Stimulated activated naive CD8-positive, alpha-beta T cell treated with anti-CD3 and anti-CD28 coated beads, Interleukin-15, Interleukin-2, amounts not matched to agents 100 ng/mL and 50 ng/mL, for 24 hours (primary cell): ENCODE results near the gene POLR2I.

Experiments used
- H3K27ac Mint-ChIP-seq: one replicate; pipeline ENCODE4 v1.8.0; 2021; ENCODE audit warnings: mild to moderate bottlenecking, mixed read lengths
- H3K27me3 Mint-ChIP-seq: one replicate; pipeline ENCODE4 v1.8.0; 2021; ENCODE audit warnings: mixed read lengths
- H3K36me3 Mint-ChIP-seq: one replicate; pipeline ENCODE4 v1.8.0; 2021; ENCODE audit warnings: low read depth, mixed read lengths
- H3K4me1 Mint-ChIP-seq: one replicate; pipeline ENCODE4 v1.8.0; 2021; ENCODE audit warnings: low read depth, mixed read lengths
- H3K4me3 Mint-ChIP-seq: one replicate; pipeline ENCODE4 v1.8.0; 2021; ENCODE audit warnings: mild to moderate bottlenecking, mixed read lengths
- H3K9me3 Mint-ChIP-seq: one replicate; pipeline ENCODE4 v1.8.0; 2021; ENCODE audit warnings: mixed read lengths

Gene POLR2I

GRCh38 chr19:36113894-36114720 is 568 bp downstream of the POLR2I start:
- peaks cover 35% of the 10 kb centered on the region for H3K36me3 Mint-ChIP-seq
- H3K4me3 Mint-ChIP-seq: peak overlapping the region; percentile 98
- H3K9me3 Mint-ChIP-seq: no peaks in the 10 kb centered on the region
- peaks cover 35% of the 10 kb centered on the region for H3K4me1 Mint-ChIP-seq
- H3K27ac Mint-ChIP-seq: peak overlapping the region; percentile 95
- no peaks in the 10 kb centered on the region for H3K27me3 Mint-ChIP-seq

GRCh38 chr19:36113425-36113824 is 1.2 kb downstream of the POLR2I start:
- Mint-ChIP-seq H3K36me3 (peaks cover 38% of the 10 kb centered on the region), H3K4me3 (peak overlapping the region; percentile 98), H3K27me3 (no peaks in the 10 kb centered on the region), H3K27ac (no peak overlapping the region), H3K9me3 (no peaks in the 10 kb centered on the region), H3K4me1 (peaks cover 35% of the 10 kb centered on the region)

- Mint-ChIP-seq H3K36me3 (peaks cover 33% of the 10 kb centered on the region), H3K4me3 (peak overlapping the region; percentile 98), H3K4me1 (peaks cover 35% of the 10 kb centered on the region), H3K27ac (no peak overlapping the region), H3K27me3 (no peaks in the 10 kb centered on the region), H3K9me3 (no peaks in the 10 kb centered on the region)
These were observed 2.0 kb downstream of the POLR2I start for GRCh38 chr19:36112678-36113077.

- H3K27ac Mint-ChIP-seq: no peak overlapping the region
- peaks cover 32% of the 10 kb centered on the region for H3K36me3 Mint-ChIP-seq
- no peak overlapping the region for H3K4me3 Mint-ChIP-seq
- H3K4me1 Mint-ChIP-seq: peaks cover 27% of the 10 kb centered on the region
- no peaks in the 10 kb centered on the region for H3K27me3 Mint-ChIP-seq
- no peaks in the 10 kb centered on the region for H3K9me3 Mint-ChIP-seq
These were observed 3.5 kb downstream of the POLR2I start for GRCh38 chr19:36111200-36111539.

GRCh38 chr19:36110487-36111199 is 4.0 kb downstream of the POLR2I start, which contains the start of gene OVOL3:
OVOL3 (plus strand) TSS chr19:36111143; CDS start chr19:36111203, 60 bp downstream.
- H3K4me3 Mint-ChIP-seq: no peak within 1 kb of the TSS
- no peak within 1 kb of the TSS for H3K27ac Mint-ChIP-seq
- peaks cover 33% of the 10 kb centered on the region for H3K36me3 Mint-ChIP-seq

GRCh38 chr19:36108684-36109083 is 6.0 kb downstream of the POLR2I start:
- H3K36me3 Mint-ChIP-seq: peaks cover 27% of the 10 kb centered on the region
- H3K27ac Mint-ChIP-seq: no peak overlapping the region
- H3K4me3 Mint-ChIP-seq: no peak overlapping the region
- H3K9me3 Mint-ChIP-seq: no peaks in the 10 kb centered on the region
- H3K27me3 Mint-ChIP-seq: no peaks in the 10 kb centered on the region
- H3K4me1 Mint-ChIP-seq: peaks cover 9% of the 10 kb centered on the region

More at GRCh38 chr19:36110487-36111199, 4.0 kb downstream of the POLR2I start, which contains the start of gene OVOL3:
- Mint-ChIP-seq H3K27me3 (no peaks in the 10 kb centered on the region), H3K4me1 (peaks cover 22% of the 10 kb centered on the region), H3K9me3 (no peaks in the 10 kb centered on the region)

- Mint-ChIP-seq H3K36me3 (peaks cover 15% of the 10 kb centered on the region), H3K4me1 (no peaks in the 10 kb centered on the region)
These were observed 7.7 kb downstream of the POLR2I start for GRCh38 chr19:36106991-36107390.

GRCh38 chr19:36106441-36106840 is 8.2 kb downstream of the POLR2I start:
- H3K9me3 Mint-ChIP-seq: no peaks in the 10 kb centered on the region

More at GRCh38 chr19:36106991-36107390, 7.7 kb downstream of the POLR2I start:
- no peaks in the 10 kb centered on the region for H3K9me3 Mint-ChIP-seq
- H3K27ac Mint-ChIP-seq: no peak overlapping the region
- no peaks in the 10 kb centered on the region for H3K27me3 Mint-ChIP-seq
- H3K4me3 Mint-ChIP-seq: no peak overlapping the region

GRCh38 chr19:36103842-36104552 is 10.7 kb downstream of the POLR2I start:
- Mint-ChIP-seq H3K27ac (no peak overlapping the region), H3K4me1 (no peaks in the 10 kb centered on the region), H3K27me3 (no peaks in the 10 kb centered on the region), H3K9me3 (no peaks in the 10 kb centered on the region), H3K4me3 (no peak overlapping the region), H3K36me3 (peaks cover 10% of the 10 kb centered on the region)

More at GRCh38 chr19:36106441-36106840, 8.2 kb downstream of the POLR2I start:
- H3K27me3 Mint-ChIP-seq: no peaks in the 10 kb centered on the region
- no peak overlapping the region for H3K27ac Mint-ChIP-seq
- peaks cover 12% of the 10 kb centered on the region for H3K36me3 Mint-ChIP-seq
- no peaks in the 10 kb centered on the region for H3K4me1 Mint-ChIP-seq
- no peak overlapping the region for H3K4me3 Mint-ChIP-seq

- Mint-ChIP-seq H3K4me1 (no peaks in the 10 kb centered on the region), H3K27ac (no peak overlapping the region), H3K27me3 (no peaks in the 10 kb centered on the region), H3K4me3 (no peak overlapping the region), H3K9me3 (no peaks in the 10 kb centered on the region), H3K36me3 (peaks cover 12% of the 10 kb centered on the region)
These were observed 11.5 kb downstream of the POLR2I start for GRCh38 chr19:36103040-36103626.

GRCh38 chr19:36101550-36102327 is 12.9 kb downstream of the POLR2I start:
- no peaks in the 10 kb centered on the region for H3K9me3 Mint-ChIP-seq
- no peak overlapping the region for H3K4me3 Mint-ChIP-seq
- no peak overlapping the region for H3K27ac Mint-ChIP-seq
- peaks cover 19% of the 10 kb centered on the region for H3K36me3 Mint-ChIP-seq
- H3K27me3 Mint-ChIP-seq: no peaks in the 10 kb centered on the region
- H3K4me1 Mint-ChIP-seq: no peaks in the 10 kb centered on the region

- H3K27me3 Mint-ChIP-seq: no peaks in the 10 kb centered on the region
- H3K27ac Mint-ChIP-seq: no peak overlapping the region
- no peaks in the 10 kb centered on the region for H3K4me1 Mint-ChIP-seq
- no peak overlapping the region for H3K4me3 Mint-ChIP-seq
- peaks cover 18% of the 10 kb centered on the region for H3K36me3 Mint-ChIP-seq
- H3K9me3 Mint-ChIP-seq: no peaks in the 10 kb centered on the region
These were observed 14.2 kb downstream of the POLR2I start for GRCh38 chr19:36100476-36100875.

GRCh38 chr19:36099166-36099785 is 15.4 kb downstream of the POLR2I start:
- no peaks in the 10 kb centered on the region for H3K9me3 Mint-ChIP-seq
- no peak overlapping the region for H3K4me3 Mint-ChIP-seq
- peaks cover 25% of the 10 kb centered on the region for H3K36me3 Mint-ChIP-seq
- no peaks in the 10 kb centered on the region for H3K4me1 Mint-ChIP-seq
- H3K27ac Mint-ChIP-seq: no peak overlapping the region
- H3K27me3 Mint-ChIP-seq: no peaks in the 10 kb centered on the region

- Mint-ChIP-seq H3K27me3 (no peaks in the 10 kb centered on the region), H3K27ac (no peak overlapping the region), H3K4me1 (peaks cover 16% of the 10 kb centered on the region), H3K4me3 (no peak overlapping the region), H3K9me3 (no peaks in the 10 kb centered on the region), H3K36me3 (peaks cover 31% of the 10 kb centered on the region)
These were observed 17.6 kb downstream of the POLR2I start for GRCh38 chr19:36097036-36097435.
